Smooth muscle cell (in vitro differentiated cells): ENCODE results near the gene PCDHB4. TPM values are rescaled to one million over a fixed set of nuclear protein-coding genes. Genes with fewer than 3 reads are reported as not detected.
"Not testable (repeated sequence)": the region's sequence is repeated elsewhere in the genome, so short reads cannot be mapped to it uniquely, and the experiment has no call there.

Source experiments
- DNase-seq: peaks from one replicate; lab custom pipeline; 2025; ENCODE audit not compliant: unreplicated experiment; lab: John Stamatoyannopoulos, UW
- H2AFZ ChIP-seq: fragments of 200-600 bp; sonication (generic); 2 replicates; pipeline ENCODE4 v1.6.0; 2016; ENCODE audit warnings: antibody characterized with exemption, low read depth, mild to moderate bottlenecking
- H3F3A ChIP-seq: fragments of 200-600 bp; sonication (generic); 2 replicates; pipeline ENCODE4 v1.6.0; 2017; ENCODE audit warnings: antibody characterized with exemption, low read depth
- H3K27ac ChIP-seq: fragments of 200-600 bp; sonication (generic); 2 replicates; pipeline ENCODE4 v1.5.1; 2016; ENCODE audit warnings: low read depth, mild to moderate bottlenecking
- H3K27me3 ChIP-seq: fragments of 200-600 bp; sonication (generic); 2 replicates; pipeline ENCODE4 v1.6.1; 2016; ENCODE audit warnings: low read depth, mild to moderate bottlenecking
- H3K36me3 ChIP-seq: fragments of 200-600 bp; sonication (generic); 2 replicates; pipeline ENCODE4 v1.5.1; 2016; ENCODE audit warnings: low read depth
- H3K4me1 ChIP-seq: fragments of 200-600 bp; sonication (generic); 2 replicates; pipeline ENCODE4 v1.5.1; 2016; ENCODE audit warnings: low read depth
- H3K4me2 ChIP-seq: fragments of 200-600 bp; sonication (generic); 2 replicates; pipeline ENCODE4 v1.6.0; 2016; ENCODE audit warnings: mild to moderate bottlenecking
- H3K4me3 ChIP-seq: fragments of 200-600 bp; sonication (generic); 2 replicates; pipeline ENCODE4 v1.5.1; 2016; ENCODE audit warnings: mild to moderate bottlenecking
- H3K79me2 ChIP-seq: fragments of 200-600 bp; sonication (generic); 2 replicates; pipeline ENCODE4 v1.6.0; 2016; ENCODE audit warnings: low read depth, mild to moderate bottlenecking
- H3K9ac ChIP-seq: fragments of 200-600 bp; sonication (generic); 2 replicates; pipeline ENCODE4 v1.6.0; 2016; ENCODE audit warnings: low read depth
- H3K9me3 ChIP-seq: fragments of 200-600 bp; sonication (generic); replicated peaks from 2 replicates; pipeline ENCODE4 v1.5.1; 2016; ENCODE audit warnings: low read depth
- H4K20me1 ChIP-seq: fragments of 200-600 bp; sonication (generic); 2 replicates; pipeline ENCODE4 v1.6.0; 2016; ENCODE audit warnings: low read depth
- WGBS: methylation state at CpG from one replicate; pipeline ENCODE4 v1.1.7; 2016; ENCODE audit warnings: low lambda C conversion rate; 5-methylcytosine and 5-hydroxymethylcytosine counted together
- polyA plus RNA-seq: library from polyadenylated mRNA; unstranded; fragments of >200 nt; fragmentation: Nextera tagmentation; extraction: Ambion mirVana; gene quantifications from 2 replicates; pipeline ENCODE4 v1.2.1, GENCODE V29; 2016
- total RNA-seq: library from RNA; depleted of rRNA; stranded (reverse); fragments of >200 nt; gene quantifications from 2 replicates; pipeline ENCODE4 v1.2.3, GENCODE V29; 2014
- TF ChIP-seq, protein P1 (sequence below): fragments of 200-600 bp; sonication (generic); IDR thresholded peaks from 2 replicates; pipeline ENCODE4 v1.5.1; 2017; ENCODE audit warnings: borderline replicate concordance, mild to moderate bottlenecking, antibody characterized with exemption; ENCODE audit not compliant: insufficient read depth, poor library complexity, severe bottlenecking

PCDHB4 gene
- total and polyA plus RNA-seq, 2 experiments from 2014 or later = 1.3 to 2.4 TPM

DNA sequence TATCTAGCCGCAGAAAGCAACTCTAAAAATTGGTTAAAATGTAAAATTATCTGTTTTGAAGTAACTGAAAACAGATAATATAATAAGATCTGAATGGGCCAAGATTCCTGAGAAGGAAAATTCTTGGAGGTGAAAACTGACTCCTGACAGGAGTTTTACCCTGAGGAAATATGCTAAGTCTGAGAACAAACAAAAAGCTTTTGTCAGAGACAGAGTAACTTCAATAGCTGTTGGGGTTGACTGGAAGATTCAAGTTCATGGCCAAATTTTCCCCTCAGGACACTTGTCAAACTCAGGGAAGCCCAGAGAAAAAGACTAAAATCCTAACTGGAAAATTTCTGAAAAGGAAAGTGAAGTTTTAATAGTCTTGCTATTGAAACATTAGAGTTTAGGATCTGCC lies 5.7 kb downstream of the PCDHB4 start:
- Histone ChIP-seq H3K4me2 (no peak overlapping the region), H3K27ac (no peak overlapping the region), H4K20me1 (no peaks in the 10 kb centered on the region), H3K27me3 (no peaks in the 10 kb centered on the region), H3K9me3 (peaks cover 4% of the 10 kb centered on the region), H3K9ac (no peak overlapping the region), H3F3A (no peaks in the 10 kb centered on the region), H3K4me1 (no peaks in the 10 kb centered on the region), H3K79me2 (no peaks in the 10 kb centered on the region), H3K36me3 (peaks cover 8% of the 10 kb centered on the region), H2AFZ (no peak overlapping the region), H3K4me3 (no peak overlapping the region)
- no peak for DNase-seq
- WGBS = 87% methylated on average over 1 of the region's 1 CpG
- TF ChIP-seq, protein P1, sequence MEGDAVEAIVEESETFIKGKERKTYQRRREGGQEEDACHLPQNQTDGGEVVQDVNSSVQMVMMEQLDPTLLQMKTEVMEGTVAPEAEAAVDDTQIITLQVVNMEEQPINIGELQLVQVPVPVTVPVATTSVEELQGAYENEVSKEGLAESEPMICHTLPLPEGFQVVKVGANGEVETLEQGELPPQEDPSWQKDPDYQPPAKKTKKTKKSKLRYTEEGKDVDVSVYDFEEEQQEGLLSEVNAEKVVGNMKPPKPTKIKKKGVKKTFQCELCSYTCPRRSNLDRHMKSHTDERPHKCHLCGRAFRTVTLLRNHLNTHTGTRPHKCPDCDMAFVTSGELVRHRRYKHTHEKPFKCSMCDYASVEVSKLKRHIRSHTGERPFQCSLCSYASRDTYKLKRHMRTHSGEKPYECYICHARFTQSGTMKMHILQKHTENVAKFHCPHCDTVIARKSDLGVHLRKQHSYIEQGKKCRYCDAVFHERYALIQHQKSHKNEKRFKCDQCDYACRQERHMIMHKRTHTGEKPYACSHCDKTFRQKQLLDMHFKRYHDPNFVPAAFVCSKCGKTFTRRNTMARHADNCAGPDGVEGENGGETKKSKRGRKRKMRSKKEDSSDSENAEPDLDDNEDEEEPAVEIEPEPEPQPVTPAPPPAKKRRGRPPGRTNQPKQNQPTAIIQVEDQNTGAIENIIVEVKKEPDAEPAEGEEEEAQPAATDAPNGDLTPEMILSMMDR = no peak

DNA sequence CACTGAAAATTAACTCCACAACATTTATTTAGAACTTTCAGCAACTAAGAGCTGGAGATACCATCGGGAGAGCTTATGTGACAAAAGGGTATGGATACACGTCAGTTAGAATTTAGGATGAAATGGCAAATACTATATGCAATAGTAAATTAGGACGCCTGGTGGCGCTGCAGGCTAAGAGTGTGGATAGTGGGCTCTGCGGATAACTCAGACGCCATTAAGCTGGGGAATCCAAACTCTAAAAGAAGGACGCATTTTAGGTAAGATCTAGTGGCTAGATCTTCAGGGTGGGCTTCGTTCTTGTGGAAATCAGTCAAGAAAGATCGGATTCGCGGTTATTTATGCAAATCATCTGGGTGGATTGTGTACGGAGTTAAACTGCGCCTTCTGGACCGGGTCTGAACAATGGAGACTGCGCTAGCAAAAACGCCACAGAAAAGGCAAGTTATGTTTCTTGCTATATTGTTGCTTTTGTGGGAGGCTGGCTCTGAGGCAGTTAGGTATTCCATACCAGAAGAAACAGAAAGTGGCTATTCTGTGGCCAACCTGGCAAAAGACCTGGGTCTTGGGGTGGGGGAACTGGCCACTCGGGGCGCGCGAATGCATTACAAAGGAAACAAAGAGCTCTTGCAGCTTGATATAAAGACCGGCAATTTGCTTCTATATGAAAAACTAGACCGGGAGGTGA lies 13.6 kb downstream of the PCDHB4 start, which contains the start of gene PCDHB5:
PCDHB5 (plus strand) TSS at position 177 of the 688 bp plus-strand sequence; CDS start at position 406, 229 bp downstream.
- Histone ChIP-seq H2AFZ (peak within 1 kb of the TSS; percentile 93), H3F3A (no peaks in the 10 kb centered on the region), H3K27ac (no peak within 1 kb of the TSS), H3K4me2 (peak within 1 kb of the TSS; percentile 76), H3K4me3 (peak within 1 kb of the TSS; percentile 60), H3K9me3 (peaks cover 4% of the 10 kb centered on the region), H3K27me3 (no peaks in the 10 kb centered on the region), H3K4me1 (no peaks in the 10 kb centered on the region), H3K79me2 (no peaks in the 10 kb centered on the region), H4K20me1 (no peaks in the 10 kb centered on the region), H3K9ac (peak within 1 kb of the TSS; percentile 60), H3K36me3 (no peaks in the 10 kb centered on the region)
- 42% methylated on average over 22 of the region's 22 CpGs for WGBS
- DNase-seq = no peak
- TF ChIP-seq, protein P1 = peak; percentile 49

DNA sequence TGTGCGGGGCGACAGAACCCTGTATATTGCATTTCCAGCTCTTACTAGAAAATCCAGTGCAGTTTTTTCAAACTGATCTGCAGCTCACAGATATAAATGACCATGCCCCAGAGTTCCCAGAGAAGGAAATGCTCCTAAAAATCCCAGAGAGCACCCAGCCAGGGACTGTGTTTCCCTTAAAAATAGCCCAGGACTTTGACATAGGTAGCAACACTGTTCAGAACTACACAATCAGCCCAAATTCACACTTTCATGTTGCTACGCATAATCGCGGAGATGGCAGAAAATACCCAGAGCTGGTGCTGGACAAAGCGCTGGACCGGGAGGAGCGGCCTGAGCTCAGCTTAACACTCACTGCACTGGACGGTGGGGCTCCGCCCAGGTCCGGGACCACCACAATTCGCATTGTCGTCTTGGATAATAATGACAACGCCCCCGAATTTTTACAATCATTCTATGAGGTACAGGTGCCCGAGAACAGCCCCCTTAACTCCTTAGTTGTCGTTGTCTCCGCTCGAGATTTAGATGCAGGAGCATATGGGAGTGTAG lies 14.2 kb downstream of the PCDHB4 start:
- Histone ChIP-seq H3K27ac (no peak overlapping the region), H3F3A (no peaks in the 10 kb centered on the region), H3K4me1 (no peaks in the 10 kb centered on the region), H3K27me3 (no peaks in the 10 kb centered on the region), H4K20me1 (no peaks in the 10 kb centered on the region), H3K9me3 (peaks cover 4% of the 10 kb centered on the region), H3K9ac (peak overlapping the region; percentile 60), H3K4me3 (peak overlapping the region; percentile 60), H3K36me3 (no peaks in the 10 kb centered on the region), H2AFZ (peak overlapping the region; percentile 93), H3K4me2 (peak overlapping the region; percentile 76), H3K79me2 (no peaks in the 10 kb centered on the region)
- no peak for DNase-seq
- TF ChIP-seq, protein P1 = no peak
- WGBS = 74% methylated on average over 19 of the region's 19 CpGs

DNA sequence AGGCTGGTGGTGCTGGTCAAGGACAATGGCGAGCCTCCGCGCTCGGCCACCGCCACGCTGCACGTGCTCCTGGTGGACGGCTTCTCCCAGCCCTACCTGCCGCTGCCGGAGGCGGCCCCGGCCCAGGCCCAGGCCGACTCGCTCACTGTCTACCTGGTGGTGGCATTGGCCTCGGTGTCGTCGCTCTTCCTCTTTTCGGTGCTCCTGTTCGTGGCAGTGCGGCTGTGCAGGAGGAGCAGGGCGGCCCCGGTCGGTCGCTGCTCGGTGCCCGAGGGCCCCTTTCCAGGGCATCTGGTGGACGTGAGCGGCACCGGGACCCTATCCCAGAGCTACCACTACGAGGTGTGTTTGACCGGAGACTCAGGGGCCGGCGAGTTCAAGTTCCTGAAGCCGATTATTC lies 15.7 kb downstream of the PCDHB4 start:
- not testable (repeated sequence) for H3K4me2 ChIP-seq, H3K9ac ChIP-seq, H3K36me3 ChIP-seq, DNase-seq, H3F3A ChIP-seq, H4K20me1 ChIP-seq, H2AFZ ChIP-seq, H3K9me3 ChIP-seq, H3K27ac ChIP-seq, H3K27me3 ChIP-seq, H3K4me1 ChIP-seq, H3K4me3 ChIP-seq, H3K79me2 ChIP-seq
- 97% methylated on average over 34 of the region's 34 CpGs for WGBS
